Measurements from ENCODE around the gene FYN. TPM values are rescaled to one million over a fixed set of nuclear protein-coding genes. Genes with fewer than 3 reads are reported as not detected.
A peak's percentile ranks its signal among the peaks of the same experiment; 100 is the strongest.

Gene FYN
- total RNA-seq, 1 donor from 2014 or later = 121 TPM

- Mint-ChIP-seq H3K4me1 (ENCODE audit: unreplicated experiment) (peaks cover 29% of the 10 kb centered on the region), H3K36me3 (ENCODE audit: unreplicated experiment) (peaks cover 22% of the 10 kb centered on the region), H3K9me3 (ENCODE audit: unreplicated experiment) (no peaks in the 10 kb centered on the region), H3K4me3 (ENCODE audit: unreplicated experiment) (no peak overlapping the region), H3K27ac (ENCODE audit: unreplicated experiment) (no peak overlapping the region), H3K27me3 (ENCODE audit: unreplicated experiment) (no peaks in the 10 kb centered on the region)
- no peak for DNase-seq (ENCODE audit: extremely low spot score, unreplicated experiment)
- TF ChIP-seq CTCF (IDR thresholded peaks at IDR 0.05) = no peak
These were observed 134.6 kb downstream of the FYN start for GRCh38 chr6:111738631-111739030.

- no peak overlapping the region for H3K27ac Mint-ChIP-seq (ENCODE audit: unreplicated experiment)
These were observed 135.1 kb downstream of the FYN start for GRCh38 chr6:111738156-111738555.

GRCh38 chr6:111737065-111737521 lies 136.2 kb downstream of the FYN start:
- Mint-ChIP-seq H3K4me3 (ENCODE audit: unreplicated experiment) (no peak overlapping the region), H3K9me3 (ENCODE audit: unreplicated experiment) (no peaks in the 10 kb centered on the region), H3K27ac (ENCODE audit: unreplicated experiment) (no peak overlapping the region), H3K27me3 (ENCODE audit: unreplicated experiment) (no peaks in the 10 kb centered on the region), H3K36me3 (ENCODE audit: unreplicated experiment) (peaks cover 20% of the 10 kb centered on the region), H3K4me1 (ENCODE audit: unreplicated experiment) (peaks cover 25% of the 10 kb centered on the region)
- no peak for TF ChIP-seq CTCF (IDR thresholded peaks at IDR 0.05)
- DNase-seq (ENCODE audit: extremely low spot score, unreplicated experiment) = no peak

More at GRCh38 chr6:111738156-111738555, 135.1 kb downstream of the FYN start:
- H3K4me3 Mint-ChIP-seq (ENCODE audit: unreplicated experiment) = no peak overlapping the region
- peaks cover 20% of the 10 kb centered on the region for H3K36me3 Mint-ChIP-seq (ENCODE audit: unreplicated experiment)
- H3K4me1 Mint-ChIP-seq (ENCODE audit: unreplicated experiment) = peaks cover 28% of the 10 kb centered on the region
- no peaks in the 10 kb centered on the region for H3K9me3 Mint-ChIP-seq (ENCODE audit: unreplicated experiment)
- no peak for DNase-seq (ENCODE audit: extremely low spot score, unreplicated experiment)
- TF ChIP-seq CTCF (IDR thresholded peaks at IDR 0.05) = no peak
- no peaks in the 10 kb centered on the region for H3K27me3 Mint-ChIP-seq (ENCODE audit: unreplicated experiment)

GRCh38 chr6:111736005-111736608 lies 137.1 kb downstream of the FYN start:
- Mint-ChIP-seq H3K4me3 (ENCODE audit: unreplicated experiment) (no peak overlapping the region), H3K36me3 (ENCODE audit: unreplicated experiment) (peaks cover 23% of the 10 kb centered on the region), H3K27me3 (ENCODE audit: unreplicated experiment) (no peaks in the 10 kb centered on the region)

More at GRCh38 chr6:111736005-111736608, 137.1 kb downstream of the FYN start:
- Mint-ChIP-seq H3K27ac (ENCODE audit: unreplicated experiment) (peak overlapping the region; percentile 9), H3K4me1 (ENCODE audit: unreplicated experiment) (peaks cover 30% of the 10 kb centered on the region), H3K9me3 (ENCODE audit: unreplicated experiment) (no peaks in the 10 kb centered on the region)
- no peak for DNase-seq (ENCODE audit: extremely low spot score, unreplicated experiment)
- no peak for TF ChIP-seq CTCF (IDR thresholded peaks at IDR 0.05)
